GM21367 (cell line): ENCODE results near the gene TTLL4.

Source experiments
- ATAC-seq: cut with Tn5 transposase; IDR thresholded peaks from one replicate; pipeline ENCODE4 v1.9.1; 2021; ENCODE audit not compliant: unreplicated experiment

TTLL4 gene

DNA sequence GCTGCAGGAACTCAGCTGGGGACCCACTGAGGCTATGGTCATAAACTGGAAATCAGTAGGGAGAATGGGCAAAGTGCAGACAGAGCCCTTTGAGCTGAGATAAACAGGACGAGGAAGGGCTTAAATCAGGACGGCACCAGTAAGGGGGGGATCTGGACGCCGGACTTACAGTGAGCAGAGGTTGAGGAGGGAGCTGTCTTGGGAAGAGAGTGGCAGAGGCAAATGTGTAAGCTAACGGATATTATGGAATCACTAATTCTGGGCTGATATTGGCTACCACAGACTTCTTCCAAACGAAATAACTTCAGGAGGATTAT is 71.9 kb downstream of the TTLL4 start:
- no peak for ATAC-seq

DNA sequence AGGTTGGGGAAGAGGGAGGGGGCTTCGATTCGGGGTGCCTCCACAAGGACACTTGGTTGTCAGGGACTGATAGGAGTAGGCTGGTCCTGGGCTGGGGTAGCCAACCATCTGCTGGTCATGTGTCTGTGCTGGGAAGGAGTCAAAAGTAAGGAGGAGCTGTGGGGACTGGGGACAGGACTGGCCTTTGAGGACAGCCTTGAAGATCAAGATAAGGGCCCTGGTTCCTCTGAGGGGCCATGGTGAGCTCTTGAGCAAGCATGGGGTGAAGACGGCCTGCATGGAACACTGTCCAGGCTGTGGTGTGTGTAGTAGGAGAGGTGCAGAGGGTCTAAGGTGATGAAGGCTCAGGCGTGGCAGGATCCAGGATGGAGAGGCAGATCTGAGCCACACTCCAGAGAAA is 73.1 kb downstream of the TTLL4 start:
- ATAC-seq = no peak

DNA sequence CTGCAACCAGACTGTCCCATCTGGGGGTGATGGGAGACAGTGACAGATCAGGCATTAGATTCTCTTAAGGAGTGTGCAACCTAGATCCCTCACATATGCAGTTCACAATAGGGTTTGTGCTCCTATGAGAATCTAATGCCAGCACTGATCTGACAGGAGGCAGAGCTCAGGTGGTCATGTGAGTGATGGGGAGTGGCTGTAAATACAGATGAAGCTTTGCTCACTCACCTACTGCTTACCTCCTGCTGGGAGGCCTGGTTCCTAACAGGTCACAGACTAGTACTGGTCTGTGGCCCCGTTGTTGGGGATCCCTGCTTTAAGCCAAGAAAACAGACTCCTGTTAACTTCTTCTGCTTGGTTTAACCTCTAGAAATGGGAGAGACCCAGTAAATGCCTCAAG is 74.5 kb downstream of the TTLL4 start:
- no peak for ATAC-seq

DNA sequence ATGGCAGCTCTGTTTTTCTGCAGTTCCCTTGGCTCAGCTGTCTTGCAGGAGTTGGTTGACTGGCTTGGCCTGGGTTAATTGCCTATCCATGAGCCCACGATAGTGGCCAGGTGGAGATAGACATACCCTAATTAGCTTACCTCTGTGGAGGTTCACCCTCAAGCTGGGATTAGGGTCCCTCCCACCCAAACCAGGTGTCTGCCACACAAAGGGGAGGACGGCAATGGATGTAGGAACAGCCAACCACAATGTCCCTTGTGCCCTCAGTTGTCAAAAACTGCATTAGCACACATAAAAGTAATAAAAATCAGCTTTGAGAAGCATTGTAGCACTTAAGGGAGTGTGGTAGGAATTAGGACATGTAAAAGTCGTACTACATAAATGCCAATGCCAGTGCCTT is 75.5 kb downstream of the TTLL4 start:
- ATAC-seq = no peak

DNA sequence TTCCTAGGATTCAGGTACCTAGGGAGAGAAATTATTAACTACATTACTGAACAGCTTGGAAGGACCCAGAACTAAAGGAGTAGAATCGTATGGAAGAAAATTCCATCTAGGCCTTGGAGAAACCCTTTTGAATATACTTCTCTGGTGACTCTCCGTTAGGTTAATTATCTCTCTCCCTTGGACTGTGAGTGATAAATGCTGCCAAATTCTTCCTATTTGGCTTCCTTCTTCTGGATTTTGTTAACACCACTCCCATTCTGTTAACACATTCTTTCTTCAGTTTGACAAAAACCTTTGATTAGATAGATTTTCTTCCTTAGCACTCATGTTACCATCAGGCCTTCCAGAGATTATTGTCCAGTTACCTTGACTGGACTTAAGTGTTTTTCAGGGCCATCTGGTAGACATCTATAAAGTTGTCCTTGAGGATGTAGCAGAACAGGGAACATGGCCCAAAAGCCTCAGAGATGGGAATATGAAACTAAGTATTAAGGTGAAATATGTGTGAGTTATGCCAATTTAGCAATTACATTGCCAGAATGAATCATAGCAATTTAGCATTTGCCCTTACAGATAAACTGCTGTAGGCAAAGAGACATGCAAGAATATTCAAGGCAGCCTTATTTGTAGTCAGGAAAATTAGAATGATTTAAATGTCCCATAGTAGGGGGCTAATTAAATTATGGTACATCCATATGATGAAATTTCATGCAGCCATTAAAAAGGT is 78.1 kb downstream of the TTLL4 start:
- ATAC-seq = no peak

DNA sequence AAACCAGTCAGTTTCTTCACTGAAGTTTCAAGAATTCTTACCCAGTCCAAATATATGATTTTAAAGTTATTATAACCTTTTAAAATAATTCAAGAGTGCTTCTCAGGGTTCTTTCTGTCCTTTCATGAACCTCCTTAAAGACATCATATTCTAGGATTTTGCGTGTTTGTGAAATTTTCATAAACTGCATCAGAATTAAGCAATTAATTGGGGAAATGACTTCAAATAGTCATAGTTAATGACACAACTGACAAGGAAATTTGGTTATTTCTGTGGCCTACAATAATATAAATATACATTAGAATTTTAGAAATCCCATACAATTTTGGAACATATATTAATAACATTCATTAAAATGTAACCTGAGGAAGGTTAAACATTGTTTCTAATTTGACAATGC is 81.8 kb downstream of the TTLL4 start:
- ATAC-seq = no peak

DNA sequence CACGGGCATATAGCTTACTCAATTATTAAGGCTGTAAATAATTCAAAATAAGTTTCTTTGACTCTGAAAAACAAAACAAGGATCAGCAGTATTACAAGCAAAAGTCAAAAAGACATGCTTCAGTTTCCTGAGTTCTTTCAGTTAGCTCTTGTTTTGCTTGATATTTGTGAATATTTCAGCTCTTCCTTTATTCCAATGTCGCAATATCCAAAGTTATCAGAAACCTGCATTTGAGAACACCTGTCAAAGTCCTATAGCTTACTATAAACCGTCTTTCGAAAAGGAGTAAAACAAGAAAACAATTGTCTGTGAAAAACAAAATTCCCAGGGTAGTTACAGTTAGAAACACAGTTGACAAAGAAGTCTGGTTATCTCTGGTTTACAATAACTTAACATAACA is 86.1 kb downstream of the TTLL4 start:
- ATAC-seq = no peak

DNA sequence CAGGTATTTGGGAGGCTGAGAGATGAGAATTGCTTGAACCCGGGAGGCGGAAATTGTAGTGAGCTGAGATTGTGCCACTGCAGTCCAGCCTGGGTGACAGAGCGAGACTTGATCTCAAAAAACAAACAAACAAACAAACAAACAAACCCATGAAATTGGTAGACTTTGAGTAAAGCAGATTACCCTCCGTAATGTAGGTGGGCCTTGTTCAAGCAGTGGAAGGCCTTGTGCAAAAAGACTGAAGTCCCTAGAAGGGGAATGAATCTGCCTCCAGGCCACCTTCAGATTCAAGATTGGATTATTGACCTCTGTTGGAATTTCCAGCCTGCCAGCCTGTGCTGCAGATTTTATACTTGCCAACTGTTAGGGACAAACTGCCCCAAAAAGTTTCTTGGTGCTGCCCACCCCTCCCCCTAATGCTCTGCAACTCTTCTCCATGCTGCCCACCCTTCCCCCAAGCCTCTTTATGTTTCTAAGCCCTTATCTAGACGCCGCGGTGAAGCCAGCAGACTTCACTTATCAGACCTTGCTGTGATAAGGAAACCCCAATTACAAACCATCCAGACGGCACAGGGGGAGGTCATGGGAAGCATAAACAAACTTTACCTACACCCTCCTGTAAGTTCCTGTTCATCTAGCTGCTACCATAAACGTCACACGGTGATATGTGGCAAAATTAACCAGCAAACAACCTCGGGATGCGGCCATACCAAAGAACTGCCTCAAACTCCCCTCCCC is 88.3 kb downstream of the TTLL4 start:
- no peak for ATAC-seq

DNA sequence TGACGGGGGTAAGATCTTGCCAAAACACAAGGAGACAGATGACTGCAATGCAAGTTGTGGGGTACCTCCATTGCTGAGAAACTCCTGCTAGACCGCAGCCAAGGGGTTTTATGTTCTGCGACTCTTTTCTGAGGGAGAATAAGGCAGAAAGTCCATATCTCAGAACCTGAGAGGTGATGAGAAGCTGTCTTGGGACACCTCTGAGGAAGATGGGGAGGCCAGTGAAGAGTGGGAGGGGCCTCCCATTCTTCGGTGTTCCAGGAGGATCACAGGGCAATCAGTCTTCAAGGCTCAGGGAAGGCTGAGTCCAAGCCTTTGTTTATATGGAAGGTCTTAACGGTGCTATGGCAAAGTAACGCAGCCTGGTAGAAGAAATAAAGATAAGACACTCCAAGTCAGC is 89.4 kb downstream of the TTLL4 start:
- ATAC-seq = no peak

DNA sequence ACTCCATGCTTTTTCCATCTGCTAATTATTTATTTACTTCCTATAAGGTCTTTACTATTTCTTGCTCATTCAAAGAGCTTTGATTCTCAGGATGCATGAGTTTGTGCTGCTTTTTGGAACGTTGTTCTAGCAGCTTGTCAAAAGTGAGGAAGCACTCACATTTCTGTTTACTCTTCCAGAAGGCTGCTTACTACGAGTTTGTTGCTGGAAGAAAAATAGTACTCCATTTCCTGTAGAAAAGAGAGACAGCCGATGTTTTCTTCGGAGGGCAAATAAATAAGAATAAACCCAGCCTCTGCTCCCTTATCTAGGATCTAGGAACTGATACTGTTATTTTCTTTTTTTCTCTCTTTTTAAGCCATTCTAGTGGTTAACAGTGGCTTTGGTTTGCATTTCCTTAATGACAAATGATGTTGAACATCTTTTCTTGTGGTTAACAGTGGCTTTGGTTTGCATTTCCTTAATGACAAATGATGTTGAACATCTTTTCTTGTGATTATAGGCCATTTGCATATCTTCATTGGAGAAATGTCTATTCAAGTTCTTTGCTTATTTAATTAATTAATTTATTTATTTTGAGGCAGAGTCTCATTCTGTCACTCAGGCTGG is 91.9 kb downstream of the TTLL4 start:
- ATAC-seq = no peak

DNA sequence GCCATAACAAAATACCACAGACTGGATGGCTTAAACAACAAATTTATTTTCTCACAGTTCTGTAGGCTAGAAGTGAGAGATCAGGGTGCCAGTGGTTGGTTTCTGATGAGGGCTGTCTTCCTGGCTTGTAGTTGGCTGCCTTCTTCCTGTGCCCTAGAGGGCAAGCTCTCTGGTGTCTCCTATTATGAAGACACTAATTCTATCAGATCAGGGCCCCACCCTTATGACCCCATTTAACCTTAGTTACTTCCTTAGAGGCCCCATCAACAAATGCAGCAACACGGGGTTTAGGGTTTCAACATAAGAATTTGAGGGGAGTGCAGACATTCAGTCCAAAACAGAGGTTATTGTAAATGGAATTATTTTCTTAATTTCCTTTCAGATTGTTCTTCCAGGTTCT is 94.2 kb downstream of the TTLL4 start:
- no peak for ATAC-seq
